MM.1S (cell line): ENCODE measurements around the gene MAPKAP1.

Source experiments
- CTCF ChIP-seq: fragments of 300-600 bp; sonication (generic); IDR thresholded peaks from 2 replicates; pipeline ENCODE4 v1.5.1; 2016; ENCODE audit warnings: antibody characterized with exemption, low read length, mixed read lengths
- EZH2 ChIP-seq: fragments of 300-600 bp; sonication (generic); optimal IDR thresholded peaks from 2 replicates; pipeline ENCODE3; 2017; ENCODE audit warnings: low read depth, mild to moderate bottlenecking, antibody characterized with exemption, low read length, mixed read lengths

- TF ChIP-seq CTCF: no peak
- TF ChIP-seq EZH2: no peak
These were observed 309.3 kb downstream of the MAPKAP1 start for GRCh38 chr9:125397736-125398135.
